Measurements from ENCODE around the gene C11orf91.

Gene C11orf91

DNA sequence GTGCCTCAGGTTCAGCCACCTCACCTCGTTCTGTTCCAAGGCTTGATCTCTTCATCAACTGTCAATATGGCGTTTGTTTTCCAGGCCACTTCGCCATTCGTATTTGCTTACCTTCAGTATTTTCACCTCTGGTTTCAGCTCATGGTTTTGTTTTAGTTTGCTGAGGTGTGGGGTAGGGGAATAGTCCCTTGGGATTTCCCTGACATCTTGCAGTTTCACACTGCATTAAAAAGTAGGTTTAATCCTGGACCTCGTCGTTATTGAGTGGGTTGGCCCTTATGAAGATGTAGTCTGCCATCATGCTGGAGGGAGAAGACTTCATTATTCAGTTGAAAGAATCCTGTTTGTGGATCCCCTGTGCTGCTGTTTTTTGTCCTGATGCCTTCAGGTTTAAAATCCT lies 46.0 kb downstream of the C11orf91 start:
- no peak for TF ChIP-seq CTCF (IDR thresholded peaks at IDR 0.05)
- H3K36me3 ChIP-seq, result no peaks in the 10 kb centered on the region
- H3K27me3 ChIP-seq, result peaks cover 60% of the 10 kb centered on the region
- no peaks in the 10 kb centered on the region for H3K4me1 ChIP-seq (ENCODE audit: control insufficient read depth in 1 of 2, insufficient read depth in 1 of 2, low read depth in 1 of 2, low read length in 1 of 2)
- no peak overlapping the region for H3K27ac ChIP-seq
- H3K4me3 ChIP-seq (ENCODE audit: low read depth in 1 of 2, low read length in 1 of 2), result no peak overlapping the region
- H3K9me3 ChIP-seq, result no peaks in the 10 kb centered on the region

DNA sequence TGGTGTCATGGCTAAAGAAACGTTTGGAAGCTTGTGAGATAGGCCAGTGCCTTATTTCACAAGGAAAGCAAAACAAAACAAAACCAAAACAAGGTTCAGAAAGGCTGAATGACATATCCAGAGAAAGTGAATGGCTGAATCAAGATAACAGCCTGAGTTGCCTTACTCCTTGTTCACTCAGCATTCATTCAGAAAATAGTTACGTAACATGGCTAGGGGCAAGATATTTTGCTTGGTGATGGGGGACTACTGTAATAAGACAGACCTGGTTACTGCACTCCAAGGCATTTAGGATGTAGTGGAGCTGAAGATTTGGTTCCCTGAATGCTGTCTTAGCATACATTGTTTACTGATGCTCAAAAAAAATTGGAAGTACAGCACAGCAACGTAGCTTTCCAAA lies 47.7 kb downstream of the C11orf91 start:
- no peaks in the 10 kb centered on the region for H3K9me3 ChIP-seq
- no peaks in the 10 kb centered on the region for H3K4me1 ChIP-seq (ENCODE audit: control insufficient read depth in 1 of 2, insufficient read depth in 1 of 2, low read depth in 1 of 2, low read length in 1 of 2)
- TF ChIP-seq CTCF (IDR thresholded peaks at IDR 0.05), result no peak
- no peaks in the 10 kb centered on the region for H3K36me3 ChIP-seq
- H3K27ac ChIP-seq, result no peak overlapping the region
- H3K27me3 ChIP-seq, result peaks cover 52% of the 10 kb centered on the region
- H3K4me3 ChIP-seq (ENCODE audit: low read depth in 1 of 2, low read length in 1 of 2), result no peak overlapping the region

DNA sequence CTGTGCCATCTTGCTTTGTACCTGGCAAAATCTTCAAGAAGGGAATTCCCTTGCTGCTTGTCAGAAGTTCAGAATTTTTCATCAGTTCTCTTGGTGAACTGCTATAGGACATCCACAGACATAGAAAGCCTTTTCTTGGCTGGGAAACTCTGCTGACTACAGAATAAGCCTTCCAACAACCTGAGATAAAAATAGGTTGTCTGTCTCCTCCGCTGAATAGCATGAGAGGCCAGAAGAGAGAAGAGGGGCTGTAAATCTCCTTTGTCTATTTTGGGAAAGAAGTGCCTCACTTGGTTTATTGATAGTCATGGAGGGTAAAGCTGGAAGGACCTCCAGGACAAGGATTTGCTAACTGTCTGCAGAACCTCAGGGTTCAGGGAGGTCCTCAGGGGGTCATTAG lies 48.2 kb downstream of the C11orf91 start:
- TF ChIP-seq CTCF (IDR thresholded peaks at IDR 0.05), result no peak
- Histone ChIP-seq H3K36me3 (no peaks in the 10 kb centered on the region), H3K27me3 (peaks cover 52% of the 10 kb centered on the region), H3K4me3 (ENCODE audit: low read depth in 1 of 2, low read length in 1 of 2) (no peak overlapping the region), H3K27ac (no peak overlapping the region), H3K4me1 (ENCODE audit: control insufficient read depth in 1 of 2, insufficient read depth in 1 of 2, low read depth in 1 of 2, low read length in 1 of 2) (no peaks in the 10 kb centered on the region), H3K9me3 (no peaks in the 10 kb centered on the region)

DNA sequence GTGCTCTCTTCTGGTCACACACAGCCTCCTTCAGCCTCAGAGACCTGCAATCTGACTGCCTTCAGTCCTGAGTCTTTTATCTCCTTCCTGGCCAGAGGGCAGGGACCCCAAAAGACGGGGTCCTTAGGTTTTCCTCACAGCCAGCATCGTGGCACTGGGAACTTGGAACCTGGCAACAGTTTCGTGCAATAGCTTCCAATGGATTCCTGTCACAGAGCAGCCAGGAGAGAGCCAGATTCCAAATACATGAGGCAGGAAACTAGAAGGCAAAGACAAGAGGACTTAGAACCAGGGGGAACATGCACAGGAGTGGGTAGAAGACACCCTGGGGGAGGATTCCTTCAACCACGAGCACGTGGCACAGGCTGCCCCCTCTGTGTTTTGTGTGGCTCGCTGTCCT lies 48.6 kb downstream of the C11orf91 start:
- peaks cover 51% of the 10 kb centered on the region for H3K27me3 ChIP-seq
- no peaks in the 10 kb centered on the region for H3K36me3 ChIP-seq
- no peak overlapping the region for H3K27ac ChIP-seq
- no peaks in the 10 kb centered on the region for H3K4me1 ChIP-seq (ENCODE audit: control insufficient read depth in 1 of 2, insufficient read depth in 1 of 2, low read depth in 1 of 2, low read length in 1 of 2)
- TF ChIP-seq CTCF (IDR thresholded peaks at IDR 0.05), result no peak
- H3K4me3 ChIP-seq (ENCODE audit: low read depth in 1 of 2, low read length in 1 of 2), result no peak overlapping the region
- H3K9me3 ChIP-seq, result no peaks in the 10 kb centered on the region

DNA sequence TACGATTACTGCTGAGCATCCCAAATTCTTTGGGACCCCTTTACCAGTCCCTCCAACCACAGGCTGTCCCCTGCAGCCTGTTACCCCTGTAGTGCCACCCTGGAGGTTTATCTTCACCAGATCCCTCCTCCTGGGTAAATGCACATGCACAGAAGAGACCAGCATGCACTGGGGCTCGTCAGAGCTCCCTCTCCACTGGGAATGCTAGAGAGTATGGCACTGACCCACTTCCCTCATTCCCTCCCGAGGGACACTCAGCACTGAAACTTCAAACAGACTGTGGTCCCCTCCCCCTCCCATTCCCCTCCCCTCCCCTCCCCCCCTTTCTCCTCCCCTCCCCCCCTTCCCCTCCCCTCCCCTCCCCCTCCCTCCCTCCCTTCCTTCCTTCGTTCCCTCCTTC lies 49.1 kb downstream of the C11orf91 start:
- Histone ChIP-seq H3K27ac (no peak overlapping the region), H3K36me3 (no peaks in the 10 kb centered on the region), H3K27me3 (peaks cover 46% of the 10 kb centered on the region), H3K4me3 (ENCODE audit: low read depth in 1 of 2, low read length in 1 of 2) (no peak overlapping the region), H3K4me1 (ENCODE audit: control insufficient read depth in 1 of 2, insufficient read depth in 1 of 2, low read depth in 1 of 2, low read length in 1 of 2) (no peaks in the 10 kb centered on the region), H3K9me3 (no peaks in the 10 kb centered on the region)
- no peak for TF ChIP-seq CTCF (IDR thresholded peaks at IDR 0.05)

DNA sequence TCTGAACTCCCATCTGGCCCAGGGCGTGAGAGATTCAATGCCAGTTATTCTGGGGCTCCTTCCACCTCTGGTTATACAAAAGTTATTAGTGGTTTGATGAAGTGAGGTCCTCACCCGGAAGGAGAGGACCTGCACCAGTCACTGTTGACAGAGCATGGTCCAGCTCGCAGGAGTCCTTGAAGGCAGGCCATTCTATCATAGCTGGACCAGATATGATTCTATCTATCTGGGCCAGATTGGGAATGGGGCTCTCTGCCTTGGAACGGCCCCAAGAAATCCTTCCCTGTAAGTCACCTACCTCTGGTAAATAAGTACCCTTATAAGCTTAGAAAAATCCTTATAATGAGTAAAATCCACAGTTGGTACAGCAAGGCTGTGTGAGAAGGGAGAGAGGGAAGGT lies 50.7 kb downstream of the C11orf91 start:
- Histone ChIP-seq H3K9me3 (no peaks in the 10 kb centered on the region), H3K27ac (no peak overlapping the region), H3K4me3 (ENCODE audit: low read depth in 1 of 2, low read length in 1 of 2) (no peak overlapping the region), H3K4me1 (ENCODE audit: control insufficient read depth in 1 of 2, insufficient read depth in 1 of 2, low read depth in 1 of 2, low read length in 1 of 2) (no peaks in the 10 kb centered on the region), H3K27me3 (peaks cover 38% of the 10 kb centered on the region), H3K36me3 (no peaks in the 10 kb centered on the region)
- TF ChIP-seq CTCF (IDR thresholded peaks at IDR 0.05), result no peak
